ENCODE measurements around the gene SLC13A1.
"Not testable (repeated sequence)": the region's sequence is repeated elsewhere in the genome, so short reads cannot be mapped to it uniquely, and the experiment has no call there.

The SLC13A1 gene

GRCh38 chr7:123096434-123096833, 103.3 kb downstream of the SLC13A1 start:
- no peak overlapping the region for H3K27ac ChIP-seq
- no peak for TF ChIP-seq ZFX (IDR thresholded peaks at IDR 0.05; ENCODE audit: borderline replicate concordance)

GRCh38 chr7:123090456-123090855, 109.3 kb downstream of the SLC13A1 start:
- no peak for TF ChIP-seq ZFX (IDR thresholded peaks at IDR 0.05; ENCODE audit: borderline replicate concordance)
- TF ChIP-seq CTCF (IDR thresholded peaks at IDR 0.05), result no peak
- H3K27ac ChIP-seq, result no peak overlapping the region

GRCh38 chr7:123086910-123087309, 112.9 kb downstream of the SLC13A1 start:
- H3K27ac ChIP-seq, result not testable (repeated sequence)

- not testable (repeated sequence) for H3K27ac ChIP-seq
These were observed 114.9 kb downstream of the SLC13A1 start for GRCh38 chr7:123084861-123085260.

- TF ChIP-seq ZFX (IDR thresholded peaks at IDR 0.05; ENCODE audit: borderline replicate concordance) (no peak), CTCF (IDR thresholded peaks at IDR 0.05) (no peak)
- H3K27ac ChIP-seq, result no peak overlapping the region
These were observed 120.7 kb downstream of the SLC13A1 start for GRCh38 chr7:123079021-123079420.

GRCh38 chr7:123075838-123076467, 123.8 kb downstream of the SLC13A1 start:
- H3K27ac ChIP-seq, result no peak overlapping the region
- TF ChIP-seq CTCF (IDR thresholded peaks at IDR 0.05) (no peak), ZFX (IDR thresholded peaks at IDR 0.05; ENCODE audit: borderline replicate concordance) (no peak)

GRCh38 chr7:123070702-123071286, 129.0 kb downstream of the SLC13A1 start:
- no peak overlapping the region for H3K27ac ChIP-seq
- TF ChIP-seq CTCF (IDR thresholded peaks at IDR 0.05) (peak; percentile 90), ZFX (IDR thresholded peaks at IDR 0.05; ENCODE audit: borderline replicate concordance) (no peak)

- H3K27ac ChIP-seq, result no peak overlapping the region
- TF ChIP-seq CTCF (IDR thresholded peaks at IDR 0.05) (no peak), ZFX (IDR thresholded peaks at IDR 0.05; ENCODE audit: borderline replicate concordance) (no peak)
These were observed 132.0 kb downstream of the SLC13A1 start for GRCh38 chr7:123067814-123068213.
